Neural progenitor cell (in vitro differentiated cells): ENCODE measurements around the gene PIP4P1. TPM values are rescaled to one million over a fixed set of nuclear protein-coding genes. Genes with fewer than 3 reads are reported as not detected.
A peak's percentile ranks its signal among the peaks of the same experiment; 100 is the strongest.

Source experiments
- DNase-seq: peaks from one replicate; pipeline ENCODE4 v3.0.0-alpha.2; 2016; ENCODE audit warnings: low spot score
- H2AFZ ChIP-seq: fragments of 200-600 bp; sonication (generic); replicated peaks from 2 replicates; pipeline ENCODE4 v1.6.1; 2016; ENCODE audit warnings: antibody characterized with exemption
- H3F3A ChIP-seq: fragments of 200-600 bp; sonication (generic); 2 replicates; pipeline ENCODE4 v1.6.1; 2016; ENCODE audit warnings: antibody characterized with exemption, low read depth
- H3K27ac ChIP-seq: fragments of 200-600 bp; sonication (generic); 2 replicates; pipeline ENCODE4 v1.5.1; 2016; ENCODE audit warnings: mild to moderate bottlenecking
- H3K27me3 ChIP-seq: fragments of 200-600 bp; sonication (generic); 2 replicates; pipeline ENCODE4 v1.6.1; 2016; ENCODE audit warnings: mild to moderate bottlenecking, moderate library complexity
- H3K36me3 ChIP-seq: fragments of 200-600 bp; sonication (generic); 2 replicates; pipeline ENCODE4 v1.5.1; 2016
- H3K4me1 ChIP-seq: fragments of 200-600 bp; sonication (generic); 2 replicates; pipeline ENCODE4 v1.6.1; 2016; ENCODE audit warnings: mixed run types
- H3K4me2 ChIP-seq: fragments of 200-600 bp; sonication (generic); 2 replicates; pipeline ENCODE4 v1.6.1; 2016
- H3K4me3 ChIP-seq: fragments of 200-600 bp; sonication (generic); 2 replicates; pipeline ENCODE4 v1.5.1; 2016
- H3K79me2 ChIP-seq: fragments of 200-600 bp; sonication (generic); 2 replicates; pipeline ENCODE4 v1.6.1; 2016; ENCODE audit warnings: low read depth
- H3K9ac ChIP-seq: fragments of 200-600 bp; sonication (generic); 2 replicates; pipeline ENCODE4 v1.6.1; 2016
- H3K9me3 ChIP-seq: fragments of 200-600 bp; sonication (generic); 2 replicates; pipeline ENCODE4 v1.5.1; 2016; ENCODE audit warnings: low read depth
- H4K20me1 ChIP-seq: fragments of 200-600 bp; sonication (generic); 2 replicates; pipeline ENCODE4 v1.6.1; 2016; ENCODE audit warnings: low read depth
- H3K27ac Mint-ChIP-seq: 3 replicates; pipeline ENCODE4 v1.8.0; 2021; ENCODE audit warnings: mixed read lengths
- H3K27me3 Mint-ChIP-seq: 2 replicates; pipeline ENCODE4 v1.8.0; 2022; ENCODE audit warnings: low read depth, mild to moderate bottlenecking, inconsistent platforms, moderate library complexity, mixed read lengths; ENCODE audit not compliant: insufficient read depth
- H3K36me3 Mint-ChIP-seq: 3 replicates; pipeline ENCODE4 v1.8.0; 2021; ENCODE audit warnings: mixed read lengths
- H3K4me1 Mint-ChIP-seq: 3 replicates; pipeline ENCODE4 v1.8.0; 2021; ENCODE audit warnings: mixed read lengths
- H3K4me3 Mint-ChIP-seq: 3 replicates; pipeline ENCODE4 v1.8.0; 2021; ENCODE audit warnings: mild to moderate bottlenecking, moderate library complexity, mixed read lengths
- H3K9me3 Mint-ChIP-seq: 3 replicates; pipeline ENCODE4 v1.8.0; 2020; ENCODE audit warnings: mixed read lengths
- EZH2 ChIP-seq: fragments of 200-600 bp; sonication (generic); IDR thresholded peaks from 2 replicates; pipeline ENCODE4 v1.6.1; 2017; ENCODE audit warnings: antibody characterized with exemption, mild to moderate bottlenecking, moderate library complexity
- EZH2phosphoT487 ChIP-seq: fragments of 200-600 bp; sonication (generic); IDR thresholded peaks from 2 replicates; pipeline ENCODE4 v1.6.1; 2017; ENCODE audit warnings: antibody characterized with exemption
- total RNA-seq: library from RNA; depleted of rRNA; stranded (reverse); fragments of >200 nt; gene quantifications from 2 replicates; pipeline ENCODE4 v1.2.3, GENCODE V29; 2015; ENCODE audit warnings: low replicate concordance
- TF ChIP-seq, protein P1 (sequence below): fragments of 200-600 bp; sonication (generic); IDR thresholded peaks from 2 replicates; pipeline ENCODE4 v1.5.1; 2017; ENCODE audit warnings: antibody characterized with exemption, mild to moderate bottlenecking

PIP4P1 gene
- total RNA-seq, 1 donor from 2014 or later: 24.1 TPM

DNA sequence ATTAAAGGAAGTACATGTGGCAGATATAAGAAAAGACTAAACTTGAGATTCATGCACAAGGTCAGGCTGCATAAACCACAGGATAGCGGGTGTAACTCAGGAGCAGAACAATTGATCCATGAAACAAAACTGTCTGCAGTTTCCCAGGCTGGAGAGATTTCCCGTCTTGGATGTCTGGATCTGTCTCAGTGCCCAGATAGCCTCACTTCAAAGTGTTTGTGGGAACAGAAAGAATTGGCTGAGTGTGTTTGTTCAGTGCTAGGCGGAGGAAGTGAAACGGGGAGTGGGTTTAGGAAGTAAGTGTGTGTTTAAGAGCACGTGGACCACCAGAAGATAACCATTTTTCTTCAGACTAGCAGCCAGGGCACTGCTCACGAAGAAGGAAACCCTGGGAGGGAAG is 42.7 kb upstream of the PIP4P1 start:
- Histone ChIP-seq H3K9me3 (no peaks in the 10 kb centered on the region), H3F3A (no peaks in the 10 kb centered on the region), H2AFZ (no peak overlapping the region), H3K27ac (no peak overlapping the region), H3K9ac (no peak overlapping the region), H3K4me2 (no peak overlapping the region), H3K36me3 (no peaks in the 10 kb centered on the region), H3K27me3 (no peaks in the 10 kb centered on the region), H3K4me3 (no peak overlapping the region), H3K4me1 (peaks cover 6% of the 10 kb centered on the region), H3K79me2 (no peaks in the 10 kb centered on the region), H4K20me1 (no peaks in the 10 kb centered on the region)
- Mint-ChIP-seq H3K36me3 (no peaks in the 10 kb centered on the region), H3K4me3 (peak overlapping the region; percentile 2), H3K4me1 (peaks cover 8% of the 10 kb centered on the region), H3K27me3 (no peaks in the 10 kb centered on the region), H3K27ac (peak overlapping the region; percentile 4), H3K9me3 (peaks cover 13% of the 10 kb centered on the region)
- TF ChIP-seq EZH2phosphoT487 (no peak), EZH2 (no peak)
- TF ChIP-seq, protein P1, sequence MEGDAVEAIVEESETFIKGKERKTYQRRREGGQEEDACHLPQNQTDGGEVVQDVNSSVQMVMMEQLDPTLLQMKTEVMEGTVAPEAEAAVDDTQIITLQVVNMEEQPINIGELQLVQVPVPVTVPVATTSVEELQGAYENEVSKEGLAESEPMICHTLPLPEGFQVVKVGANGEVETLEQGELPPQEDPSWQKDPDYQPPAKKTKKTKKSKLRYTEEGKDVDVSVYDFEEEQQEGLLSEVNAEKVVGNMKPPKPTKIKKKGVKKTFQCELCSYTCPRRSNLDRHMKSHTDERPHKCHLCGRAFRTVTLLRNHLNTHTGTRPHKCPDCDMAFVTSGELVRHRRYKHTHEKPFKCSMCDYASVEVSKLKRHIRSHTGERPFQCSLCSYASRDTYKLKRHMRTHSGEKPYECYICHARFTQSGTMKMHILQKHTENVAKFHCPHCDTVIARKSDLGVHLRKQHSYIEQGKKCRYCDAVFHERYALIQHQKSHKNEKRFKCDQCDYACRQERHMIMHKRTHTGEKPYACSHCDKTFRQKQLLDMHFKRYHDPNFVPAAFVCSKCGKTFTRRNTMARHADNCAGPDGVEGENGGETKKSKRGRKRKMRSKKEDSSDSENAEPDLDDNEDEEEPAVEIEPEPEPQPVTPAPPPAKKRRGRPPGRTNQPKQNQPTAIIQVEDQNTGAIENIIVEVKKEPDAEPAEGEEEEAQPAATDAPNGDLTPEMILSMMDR: no peak
- no peak for DNase-seq

DNA sequence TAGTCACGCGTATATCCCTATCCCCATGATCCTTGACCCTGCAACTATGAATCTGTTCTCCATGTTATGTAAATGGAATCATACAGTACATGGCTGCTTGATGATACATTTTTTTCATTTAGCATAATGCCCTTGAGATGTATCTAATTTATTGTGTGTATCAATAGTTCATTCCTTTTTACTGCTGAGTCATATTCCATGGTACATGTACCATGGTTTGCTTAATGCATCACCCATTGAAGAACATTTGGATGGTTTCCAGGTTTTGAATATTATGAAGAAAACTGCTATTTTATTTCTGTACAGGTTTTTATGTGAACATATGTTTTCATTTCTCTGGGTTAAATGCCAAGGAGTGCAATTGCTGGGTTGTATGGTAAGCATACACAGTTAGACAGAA is 40.1 kb upstream of the PIP4P1 start:
- TF ChIP-seq EZH2phosphoT487 (no peak), EZH2 (no peak)
- TF ChIP-seq, protein P1: no peak
- no peak overlapping the region for H3K4me2 ChIP-seq
- H3F3A ChIP-seq: no peaks in the 10 kb centered on the region
- no peaks in the 10 kb centered on the region for H3K79me2 ChIP-seq
- no peaks in the 10 kb centered on the region for H4K20me1 ChIP-seq
- no peaks in the 10 kb centered on the region for H3K27me3 ChIP-seq
- H3K9ac ChIP-seq: no peak overlapping the region
- H3K4me3 ChIP-seq: no peak overlapping the region
- Mint-ChIP-seq H3K4me1 (peaks cover 12% of the 10 kb centered on the region), H3K9me3 (peaks cover 10% of the 10 kb centered on the region), H3K4me3 (no peak overlapping the region), H3K36me3 (no peaks in the 10 kb centered on the region), H3K27ac (no peak overlapping the region), H3K27me3 (no peaks in the 10 kb centered on the region)
- H3K36me3 ChIP-seq: no peaks in the 10 kb centered on the region
- H3K27ac ChIP-seq: no peak overlapping the region
- H2AFZ ChIP-seq: no peak overlapping the region
- H3K9me3 ChIP-seq: no peaks in the 10 kb centered on the region
- DNase-seq: no peak
- peaks cover 6% of the 10 kb centered on the region for H3K4me1 ChIP-seq

DNA sequence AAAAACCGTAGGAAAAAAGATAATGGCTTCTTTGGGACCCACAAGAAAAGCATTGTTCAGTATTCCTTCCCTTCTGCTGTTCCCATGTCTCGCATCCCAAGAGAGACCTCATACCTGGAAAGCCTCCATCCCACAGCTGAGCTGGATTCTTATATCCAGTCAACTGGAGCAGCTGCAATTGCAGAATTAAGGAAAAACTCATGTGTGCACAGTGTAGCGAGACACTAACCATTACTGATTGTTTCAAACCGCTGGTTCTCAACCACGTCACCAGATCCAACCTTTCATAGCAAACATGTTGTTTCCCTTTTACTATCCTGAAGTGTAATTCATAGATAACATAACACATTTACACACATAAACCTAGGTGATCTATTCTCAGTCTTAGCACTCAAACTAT is 38.6 kb upstream of the PIP4P1 start:
- Histone ChIP-seq H3K9me3 (no peaks in the 10 kb centered on the region), H3K9ac (no peak overlapping the region), H3K27ac (no peak overlapping the region), H3K79me2 (no peaks in the 10 kb centered on the region), H3K27me3 (no peaks in the 10 kb centered on the region), H4K20me1 (no peaks in the 10 kb centered on the region), H2AFZ (peak overlapping the region; percentile 78), H3K4me3 (no peak overlapping the region), H3F3A (no peaks in the 10 kb centered on the region), H3K4me2 (no peak overlapping the region), H3K36me3 (no peaks in the 10 kb centered on the region), H3K4me1 (peaks cover 6% of the 10 kb centered on the region)
- TF ChIP-seq EZH2phosphoT487 (no peak), EZH2 (no peak)
- TF ChIP-seq, protein P1: no peak
- no peak for DNase-seq
- Mint-ChIP-seq H3K9me3 (peaks cover 9% of the 10 kb centered on the region), H3K4me1 (peaks cover 12% of the 10 kb centered on the region), H3K4me3 (no peak overlapping the region), H3K36me3 (no peaks in the 10 kb centered on the region), H3K27ac (no peak overlapping the region), H3K27me3 (no peaks in the 10 kb centered on the region)
